HPDE6-E6E7 (cell line): Measurements from ENCODE around the gene ESYT3.

Experiments
- DNase-seq: peaks from one replicate; pipeline ENCODE4 v3.0.0; 2011; ENCODE audit warnings: missing footprints; ENCODE audit errors: extremely low spot score

The ESYT3 gene, protein sequence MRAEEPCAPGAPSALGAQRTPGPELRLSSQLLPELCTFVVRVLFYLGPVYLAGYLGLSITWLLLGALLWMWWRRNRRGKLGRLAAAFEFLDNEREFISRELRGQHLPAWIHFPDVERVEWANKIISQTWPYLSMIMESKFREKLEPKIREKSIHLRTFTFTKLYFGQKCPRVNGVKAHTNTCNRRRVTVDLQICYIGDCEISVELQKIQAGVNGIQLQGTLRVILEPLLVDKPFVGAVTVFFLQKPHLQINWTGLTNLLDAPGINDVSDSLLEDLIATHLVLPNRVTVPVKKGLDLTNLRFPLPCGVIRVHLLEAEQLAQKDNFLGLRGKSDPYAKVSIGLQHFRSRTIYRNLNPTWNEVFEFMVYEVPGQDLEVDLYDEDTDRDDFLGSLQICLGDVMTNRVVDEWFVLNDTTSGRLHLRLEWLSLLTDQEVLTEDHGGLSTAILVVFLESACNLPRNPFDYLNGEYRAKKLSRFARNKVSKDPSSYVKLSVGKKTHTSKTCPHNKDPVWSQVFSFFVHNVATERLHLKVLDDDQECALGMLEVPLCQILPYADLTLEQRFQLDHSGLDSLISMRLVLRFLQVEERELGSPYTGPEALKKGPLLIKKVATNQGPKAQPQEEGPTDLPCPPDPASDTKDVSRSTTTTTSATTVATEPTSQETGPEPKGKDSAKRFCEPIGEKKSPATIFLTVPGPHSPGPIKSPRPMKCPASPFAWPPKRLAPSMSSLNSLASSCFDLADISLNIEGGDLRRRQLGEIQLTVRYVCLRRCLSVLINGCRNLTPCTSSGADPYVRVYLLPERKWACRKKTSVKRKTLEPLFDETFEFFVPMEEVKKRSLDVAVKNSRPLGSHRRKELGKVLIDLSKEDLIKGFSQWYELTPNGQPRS

DNA sequence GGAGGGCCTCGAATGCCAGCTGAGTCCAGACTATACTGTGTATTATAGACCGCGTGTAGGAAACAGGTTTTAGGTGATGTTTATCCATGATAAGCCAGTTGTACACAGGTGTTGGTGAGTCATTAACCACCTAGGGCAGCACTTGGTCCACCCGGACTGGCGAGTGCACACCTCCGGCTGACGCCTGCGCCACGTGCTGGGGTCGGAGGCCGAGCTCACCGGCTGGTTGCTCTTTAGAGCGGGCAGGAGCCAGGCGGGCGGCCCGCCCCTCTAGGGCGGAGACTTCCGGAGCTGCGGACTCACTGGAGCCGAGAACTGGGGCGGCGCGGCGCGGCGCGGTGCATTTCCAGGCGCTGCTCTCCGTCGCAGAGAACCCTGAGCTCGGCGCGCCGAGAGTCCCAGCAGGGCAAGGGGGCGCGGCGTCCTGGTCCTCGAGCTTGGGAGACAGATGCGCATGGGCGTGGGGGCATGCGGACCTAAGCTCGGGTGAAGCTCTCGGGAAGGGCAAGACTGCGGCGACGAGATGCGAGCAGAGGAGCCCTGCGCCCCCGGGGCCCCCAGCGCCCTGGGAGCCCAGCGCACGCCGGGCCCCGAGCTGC lies at the start of gene ESYT3:
ESYT3 (plus strand) TSS at position 341 of the 599 bp plus-strand sequence; CDS start at position 524, 183 bp downstream.
- DNase-seq, result peak; percentile 96

DNA sequence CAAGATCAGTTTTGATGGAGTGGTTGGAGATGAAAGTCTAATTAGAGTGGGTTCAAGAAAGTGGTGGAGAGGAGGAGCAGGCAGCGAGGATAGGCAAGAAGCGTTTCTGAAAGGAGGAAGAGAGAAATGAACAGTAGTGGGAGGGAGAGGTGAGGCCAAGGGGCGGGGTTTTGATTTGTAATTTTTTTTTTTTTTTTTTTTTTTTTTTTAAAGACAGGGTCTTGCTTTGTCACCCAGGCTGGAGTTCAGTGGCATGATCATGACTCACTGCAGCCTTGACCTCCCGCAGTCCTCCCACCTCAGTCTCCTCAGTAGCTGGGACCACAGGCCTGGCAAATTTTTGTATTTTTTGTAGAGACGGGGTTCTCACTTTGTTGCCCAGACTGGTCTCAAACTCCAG lies 49.4 kb upstream of the ESYT3 start:
- DNase-seq, result no peak

DNA sequence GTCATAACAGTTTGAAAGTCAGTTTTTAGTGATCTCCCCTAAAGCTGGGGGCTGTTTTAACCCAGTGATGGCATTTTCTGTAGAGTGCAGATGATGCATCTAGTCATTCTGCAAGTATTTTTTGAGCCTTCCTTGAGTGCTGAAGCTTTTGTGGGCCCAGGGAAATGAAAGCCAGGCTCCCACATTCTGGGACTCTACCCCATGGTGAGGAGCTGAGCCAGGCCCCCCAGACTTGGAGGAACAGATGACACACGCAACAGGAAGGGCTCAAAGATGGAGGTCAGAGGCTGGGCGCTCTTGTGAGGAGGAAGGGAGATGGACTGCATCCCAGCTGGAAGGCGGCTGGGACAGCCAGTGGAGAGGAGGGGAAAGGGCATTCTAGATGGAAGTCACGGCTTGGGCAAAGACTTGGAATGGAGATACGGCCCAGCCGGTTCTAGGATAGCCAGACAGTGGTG lies 45.2 kb upstream of the ESYT3 start:
- DNase-seq, result no peak

DNA sequence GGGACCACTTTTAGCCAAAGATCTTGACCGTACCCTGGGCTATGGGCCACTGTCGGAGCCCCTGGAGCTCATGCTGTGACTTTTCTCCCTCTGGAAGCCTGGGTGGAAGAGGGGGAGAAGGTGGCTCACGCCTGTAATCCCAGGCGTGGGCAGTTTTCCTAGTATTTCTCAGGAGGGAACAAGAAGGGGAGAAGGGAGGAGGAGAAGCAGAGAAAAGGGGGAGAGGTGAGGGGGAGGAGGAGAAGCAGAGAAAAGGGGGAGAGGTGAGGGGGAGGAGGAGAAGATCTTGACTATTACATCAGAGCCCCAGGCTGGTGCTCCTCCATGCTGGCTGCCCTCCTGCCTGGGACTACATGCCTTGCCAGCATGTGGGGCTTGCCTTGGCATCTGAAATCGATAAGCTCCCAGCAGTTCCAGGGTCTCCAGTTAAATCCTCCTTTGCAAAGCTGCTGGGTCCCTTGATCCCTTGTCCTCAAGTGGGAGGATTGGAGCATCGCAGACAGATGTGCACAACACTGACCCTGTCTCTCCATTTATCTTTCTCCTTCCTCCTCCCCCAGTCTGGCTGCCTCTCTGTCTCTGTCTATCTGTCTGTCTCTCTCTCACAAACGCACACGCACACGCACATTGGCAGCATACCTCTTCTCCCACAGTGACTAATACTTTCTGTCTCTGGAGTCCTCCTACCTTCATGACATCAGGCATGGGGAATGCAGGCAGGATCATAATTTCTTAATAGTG lies 44.4 kb upstream of the ESYT3 start:
- peak; percentile 90 for DNase-seq

DNA sequence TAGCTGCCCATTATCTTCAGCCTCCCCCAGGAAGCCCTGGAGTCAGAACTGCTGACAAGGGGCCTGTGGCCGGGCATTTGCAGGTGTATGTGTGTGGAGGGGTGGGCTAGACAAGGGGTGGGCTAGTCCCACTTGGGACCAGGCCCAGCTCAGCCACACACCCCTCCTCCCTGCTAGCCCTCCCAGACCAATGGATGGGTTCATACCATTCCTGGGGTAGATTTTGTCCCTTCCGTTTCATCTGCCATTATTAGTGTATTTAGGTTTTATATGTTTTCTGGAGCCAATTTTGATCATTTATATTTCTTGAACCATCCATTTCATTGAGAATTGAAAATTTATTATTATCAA lies 43.9 kb upstream of the ESYT3 start:
- no peak for DNase-seq

DNA sequence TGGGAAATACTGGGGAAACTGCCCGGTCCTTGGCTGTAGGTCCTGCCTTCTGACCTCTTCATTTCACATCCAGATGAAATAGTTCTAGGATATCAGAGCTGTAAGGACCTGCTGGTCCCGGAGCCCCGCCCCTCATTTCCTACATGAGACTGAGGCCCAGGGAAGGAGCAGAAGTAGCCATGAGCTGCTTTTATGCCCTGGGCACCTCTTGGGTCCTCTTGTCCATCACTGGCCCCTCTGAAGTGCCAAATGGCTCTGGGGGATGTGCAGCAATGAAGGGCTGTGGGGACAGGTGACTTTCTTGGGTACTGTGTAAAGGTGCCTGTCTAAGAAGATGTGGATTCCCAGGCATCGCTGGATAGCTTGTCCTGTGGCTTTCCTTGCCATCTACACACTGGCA lies 40.3 kb upstream of the ESYT3 start:
- no peak for DNase-seq

DNA sequence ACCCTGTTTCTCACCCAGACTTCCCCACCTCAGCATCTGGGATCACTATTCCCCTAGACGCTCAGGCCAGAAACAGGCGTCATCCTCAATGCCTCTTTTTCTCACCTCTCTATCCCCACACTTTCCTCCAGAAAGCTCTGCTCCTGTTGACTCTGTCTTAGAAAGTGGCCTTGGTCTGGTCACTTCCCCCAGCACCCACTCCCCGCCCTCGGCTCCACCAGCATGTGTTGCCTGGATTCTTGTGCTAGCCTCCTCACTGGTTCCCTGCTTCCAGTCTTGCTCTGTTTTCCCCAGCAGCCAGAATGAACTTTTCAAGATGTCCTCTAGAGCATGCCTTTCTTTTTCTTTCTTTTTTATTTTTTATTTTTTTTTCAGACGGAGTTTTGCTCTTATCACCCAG lies 39.7 kb upstream of the ESYT3 start:
- DNase-seq, result no peak

DNA sequence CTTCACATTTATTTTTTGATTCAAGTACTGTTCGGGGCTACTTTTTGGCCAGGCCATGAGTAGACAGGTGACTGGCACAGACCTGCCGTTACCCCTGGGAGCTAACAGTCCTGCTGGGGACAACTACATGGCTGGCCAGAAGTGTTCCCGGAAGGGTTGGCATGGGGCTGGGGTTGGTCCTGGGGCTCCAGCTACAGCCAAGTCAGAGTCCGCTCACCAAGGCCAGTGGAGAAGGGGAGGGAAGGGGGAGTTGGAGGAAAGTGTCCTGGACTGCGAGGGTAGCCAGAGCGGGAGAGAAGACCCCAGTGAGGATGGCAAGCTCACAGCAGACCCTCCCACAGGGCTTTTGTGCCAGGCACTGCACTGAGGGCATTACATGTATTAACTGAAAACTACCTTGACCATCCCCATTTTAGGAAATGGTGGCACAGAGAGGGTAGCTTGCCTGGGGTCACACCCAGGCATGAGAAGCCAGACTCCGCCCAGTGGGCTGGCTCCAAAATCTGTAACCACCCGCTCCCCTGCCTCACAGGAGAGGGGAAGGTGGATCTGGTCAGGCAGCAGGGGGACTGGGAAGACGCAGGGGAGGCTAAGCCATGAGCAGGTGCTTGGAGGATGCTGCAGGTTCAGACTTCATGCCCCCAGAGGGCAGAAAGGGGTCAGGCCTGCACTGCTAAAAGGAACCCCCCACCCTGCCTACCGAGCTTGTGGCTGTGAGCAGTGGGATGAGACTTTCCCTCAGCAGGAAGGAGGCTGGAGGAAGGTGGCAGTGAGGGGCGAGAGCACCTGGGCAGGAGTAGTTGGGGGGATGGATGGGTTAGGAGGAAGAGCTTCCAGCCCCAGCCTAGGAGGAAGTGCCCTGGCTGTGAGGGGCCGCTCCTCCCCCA lies 38.3 kb upstream of the ESYT3 start:
- DNase-seq, result no peak

DNA sequence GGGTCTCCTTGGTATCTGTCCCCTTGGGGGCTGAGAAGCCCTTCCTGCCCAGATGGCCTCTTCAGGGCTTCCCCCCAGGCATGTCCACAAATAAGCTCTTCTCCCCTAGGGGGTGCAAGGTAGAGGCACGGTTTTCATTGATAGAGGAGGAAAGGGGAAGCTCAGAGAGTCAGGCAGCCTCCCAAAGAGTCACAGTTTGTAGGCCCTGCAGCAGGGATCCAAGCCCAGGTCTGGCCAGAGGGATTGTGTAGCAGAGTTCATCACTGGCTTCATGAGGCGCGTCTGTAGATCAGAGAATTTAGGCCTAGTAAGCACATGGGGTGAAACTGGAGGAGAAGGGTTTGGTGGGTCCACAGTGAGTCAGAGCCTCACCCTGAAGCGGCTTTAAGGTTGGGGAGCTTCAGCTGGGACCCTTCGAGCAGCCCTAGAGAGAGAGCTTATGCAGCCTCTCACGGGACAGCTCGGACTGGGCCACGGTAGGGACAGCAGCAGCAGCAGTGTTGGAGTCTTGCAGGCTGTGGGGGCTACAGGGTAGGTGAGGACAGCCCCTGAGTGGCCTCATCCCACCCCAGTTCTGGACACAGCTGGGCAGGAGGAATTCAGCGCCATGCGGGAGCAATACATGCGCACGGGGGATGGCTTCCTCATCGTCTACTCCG lies 37.5 kb upstream of the ESYT3 start:
- DNase-seq, result no peak

DNA sequence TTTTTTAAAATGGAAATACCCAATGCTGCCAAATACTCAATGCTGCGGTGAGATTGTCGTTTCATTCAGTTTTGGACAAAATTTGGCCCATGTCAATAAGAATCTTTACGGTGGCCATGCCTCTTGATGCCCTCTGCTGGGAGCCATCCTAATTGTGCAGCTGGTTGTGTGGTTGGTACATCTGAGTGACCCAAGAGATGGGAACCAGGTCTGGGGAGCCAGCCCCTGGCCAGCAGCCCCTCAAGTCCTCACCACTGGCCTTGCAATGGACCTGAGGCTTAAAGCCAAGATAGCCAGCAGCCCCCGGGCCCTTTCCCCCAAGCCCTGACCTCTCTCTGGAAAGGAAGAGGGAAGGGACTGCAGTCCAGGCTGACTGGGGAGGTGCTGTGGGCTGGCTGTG lies 36.4 kb upstream of the ESYT3 start:
- peak; percentile 32 for DNase-seq

DNA sequence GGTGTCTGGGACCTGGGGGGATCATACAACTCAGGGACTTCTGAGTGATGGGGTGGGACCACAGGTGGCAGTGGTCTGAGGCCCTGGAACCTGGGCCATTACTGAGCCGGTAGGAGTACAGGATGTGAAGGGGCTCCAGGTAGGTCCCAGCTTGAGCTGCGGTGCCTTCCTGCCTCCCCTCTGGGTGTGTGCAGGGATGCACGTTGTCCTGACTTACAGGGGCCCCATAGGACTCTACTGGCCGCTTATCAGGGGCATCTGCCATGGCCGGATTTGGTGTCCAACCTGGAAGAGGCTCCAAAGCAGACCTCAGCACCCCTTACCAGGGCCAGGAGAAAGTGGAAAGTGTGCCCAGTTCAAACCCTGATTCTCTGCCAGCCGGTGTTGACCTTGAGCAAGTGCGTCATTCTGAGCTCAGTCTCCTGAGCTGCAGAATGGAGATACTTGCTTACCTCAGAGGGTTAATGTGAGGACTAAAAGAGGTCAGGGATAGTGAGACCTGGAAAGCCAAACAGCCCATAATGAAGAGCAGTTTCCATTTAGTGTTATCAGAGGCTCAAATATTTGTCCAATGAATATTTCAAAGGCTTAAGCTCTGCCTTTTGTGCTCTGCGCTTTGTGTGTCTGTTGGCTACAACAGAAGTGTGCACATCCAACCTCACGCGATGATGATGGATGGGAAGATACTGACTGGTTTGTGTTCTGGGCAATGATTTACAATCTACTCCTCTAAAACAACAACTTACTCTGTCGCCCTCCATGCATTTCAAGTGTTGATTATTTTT lies 35.4 kb upstream of the ESYT3 start:
- no peak for DNase-seq

DNA sequence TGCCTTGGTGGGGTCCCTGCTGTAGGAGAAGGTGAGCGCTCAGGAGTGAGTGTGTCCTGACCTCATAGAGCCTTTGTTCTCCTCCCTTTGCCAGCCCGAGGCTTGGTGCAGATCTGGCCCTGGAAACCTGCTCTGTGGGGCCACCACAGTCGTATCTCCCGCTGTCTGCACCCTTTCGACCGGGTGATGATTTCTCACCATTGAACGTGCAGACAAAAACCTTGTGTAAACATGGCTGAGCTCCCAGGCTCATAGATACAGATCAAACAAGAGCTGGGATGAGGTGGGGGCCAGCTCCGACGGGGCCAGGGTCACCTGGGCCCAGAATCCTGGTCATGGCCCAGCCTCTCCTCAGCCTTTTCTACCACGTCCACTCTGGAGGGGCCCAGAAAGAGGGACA lies 34.6 kb upstream of the ESYT3 start:
- no peak for DNase-seq

DNA sequence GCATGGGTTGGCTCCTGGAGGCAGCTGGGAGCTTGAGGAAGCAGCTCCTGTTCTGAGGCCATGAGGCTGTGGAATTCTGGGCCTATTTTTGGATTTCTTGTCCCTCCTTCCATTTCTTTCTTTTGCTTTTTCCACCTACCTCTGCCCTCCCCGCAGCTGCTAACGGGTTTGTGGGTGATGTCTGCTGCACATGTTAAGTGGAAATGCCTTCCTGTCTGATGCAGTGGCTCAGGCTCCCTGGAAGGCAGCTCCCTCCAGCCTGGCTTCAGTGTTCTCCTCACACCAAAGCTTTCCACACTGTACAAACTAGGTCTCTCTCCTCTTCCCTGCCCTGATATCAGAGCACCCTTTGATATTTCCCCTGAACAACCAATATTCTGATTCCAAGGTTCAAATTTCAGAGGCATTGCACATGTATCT lies 33.8 kb upstream of the ESYT3 start:
- no peak for DNase-seq

DNA sequence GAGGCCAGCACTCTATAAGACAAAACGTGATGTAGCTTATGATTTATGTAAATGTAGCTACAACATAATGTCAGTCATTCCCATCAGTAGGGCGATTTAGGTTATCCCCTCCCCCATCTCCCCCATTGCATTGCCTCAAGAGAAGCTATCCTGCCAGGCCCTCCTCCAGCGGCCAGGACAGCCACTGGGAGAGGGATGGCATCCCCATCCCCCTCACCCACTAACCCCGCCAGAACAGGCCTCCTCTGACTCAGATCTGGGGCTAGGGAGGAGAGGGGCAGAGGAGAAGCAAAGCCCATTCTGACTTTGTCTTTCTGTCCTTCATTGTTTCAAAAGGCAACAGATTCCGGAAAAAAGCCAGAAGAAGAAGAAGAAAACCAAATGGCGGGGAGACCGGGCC lies 32.6 kb upstream of the ESYT3 start:
- no peak for DNase-seq

DNA sequence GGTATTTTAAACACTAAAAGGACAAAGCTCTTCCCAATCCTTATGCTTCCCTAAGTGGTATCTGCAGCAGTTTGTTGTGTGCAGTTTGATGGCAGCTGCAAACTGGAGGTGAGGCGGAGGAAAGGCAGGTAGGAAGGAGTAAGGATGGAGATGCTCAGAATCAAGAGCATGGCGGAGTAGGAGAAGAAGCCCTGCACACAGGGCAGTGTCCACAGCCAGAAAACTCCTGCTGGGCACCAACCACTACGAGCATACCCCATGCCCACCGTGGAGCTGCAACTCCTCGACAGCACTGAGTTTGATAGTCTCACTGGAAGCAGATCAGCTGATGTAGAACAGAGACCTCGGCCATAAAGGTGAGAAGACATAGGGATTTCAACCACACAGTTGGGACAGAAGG lies 30.3 kb upstream of the ESYT3 start:
- no peak for DNase-seq

DNA sequence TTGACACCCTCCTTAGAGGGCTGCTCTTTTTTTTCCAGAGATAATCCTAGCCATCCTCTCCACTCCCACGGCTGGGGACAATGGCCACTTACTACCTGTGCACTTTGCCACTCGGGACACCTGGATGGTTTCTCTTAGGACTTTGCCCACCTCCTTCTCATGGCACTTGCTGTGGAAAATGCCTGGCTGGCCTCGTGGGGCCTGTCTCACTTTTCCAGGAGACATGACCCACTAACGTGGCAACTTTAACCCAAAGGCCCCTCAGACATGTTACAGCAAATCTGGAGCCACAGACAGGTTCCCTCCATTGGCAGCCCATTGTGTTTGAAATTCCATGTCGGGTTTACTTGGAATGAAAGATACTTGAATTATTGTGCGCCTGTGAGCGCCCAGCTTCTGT lies 29.4 kb upstream of the ESYT3 start:
- DNase-seq, result no peak

DNA sequence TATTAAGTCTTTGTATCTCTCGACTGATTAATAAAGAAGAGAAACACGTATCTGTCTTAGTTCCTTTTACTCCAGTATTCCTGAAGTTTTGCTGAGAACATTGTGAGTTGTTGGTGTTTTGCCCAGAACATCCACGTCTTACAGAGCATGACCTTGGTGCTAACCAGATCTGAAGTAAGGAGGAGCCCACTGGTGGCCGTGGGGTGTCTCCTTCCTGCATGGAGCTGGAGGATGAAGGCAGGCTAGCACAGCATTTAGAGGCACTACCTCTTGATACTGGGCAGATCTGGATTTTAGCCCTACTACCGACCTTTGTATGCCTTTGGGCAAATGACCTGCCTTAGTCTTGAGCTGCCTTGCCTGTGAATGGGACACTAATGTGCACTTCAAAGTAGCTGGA lies 28.9 kb upstream of the ESYT3 start:
- DNase-seq, result no peak

DNA sequence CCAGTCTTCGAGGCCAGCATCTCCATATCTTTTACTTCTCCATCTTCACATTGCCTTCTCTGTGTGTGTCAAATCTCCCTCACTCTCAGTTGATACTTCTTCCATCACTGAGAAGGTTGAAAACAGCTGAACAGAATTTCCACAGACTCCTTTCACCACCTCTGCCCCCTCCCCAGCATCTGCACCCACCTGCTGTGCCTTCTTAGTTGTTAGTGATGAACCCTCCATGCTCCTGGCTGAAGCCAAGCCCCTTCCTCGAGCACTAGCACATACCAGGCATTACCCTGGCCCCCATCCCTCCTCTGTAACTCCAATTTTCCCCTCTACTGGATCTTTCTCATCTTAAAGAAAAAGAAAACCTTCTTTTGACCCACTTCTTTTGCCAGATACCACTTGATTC lies 27.8 kb upstream of the ESYT3 start:
- no peak for DNase-seq

DNA sequence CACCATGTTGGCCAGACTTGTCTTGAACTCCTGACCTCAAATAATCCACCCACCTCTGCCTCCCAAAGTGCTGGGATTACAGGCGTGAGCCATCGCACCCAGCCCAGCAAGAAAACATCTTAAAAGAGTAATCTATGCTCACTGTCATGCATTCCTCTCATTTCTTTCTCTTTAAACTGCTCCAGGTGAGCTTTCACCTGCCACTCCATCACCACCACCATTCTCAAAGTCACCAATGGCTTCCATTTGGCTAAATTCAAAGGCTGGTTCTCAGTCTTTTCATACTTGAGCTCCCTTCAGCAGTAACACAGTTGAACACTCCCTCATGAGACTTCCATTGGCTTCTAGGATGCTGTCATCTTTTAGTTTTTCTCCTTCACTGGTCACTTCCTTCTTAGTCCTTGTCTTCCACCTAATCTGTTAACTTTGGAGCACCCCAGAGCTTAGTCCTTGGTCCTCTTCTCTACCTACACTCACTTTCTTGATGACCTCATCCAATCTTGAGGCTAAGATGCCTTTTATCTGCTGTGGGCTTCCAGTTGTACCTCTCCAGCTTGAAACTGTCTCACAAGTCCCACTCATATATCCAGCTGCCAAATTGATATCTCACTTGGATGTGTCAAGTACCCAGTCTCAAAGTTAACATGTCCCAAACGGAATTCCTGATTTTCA lies 27.0 kb upstream of the ESYT3 start:
- DNase-seq, result no peak
